ENCODE data around the gene MMP12.

Gene MMP12

GRCh38 chr11:102850973-102851745 is 23.6 kb downstream of the MMP12 start:
- no peak for DNase-seq (ENCODE audit: insufficient read length, low spot score)
- no peak for FAIRE-seq

GRCh38 chr11:102849311-102849710 is 25.5 kb downstream of the MMP12 start:
- FAIRE-seq (no peak), DNase-seq (ENCODE audit: insufficient read length, low spot score) (no peak)
- no peak for TF ChIP-seq CTCF (IDR thresholded peaks at IDR 0.05; ENCODE audit: insufficient read depth, missing control alignments)

More at GRCh38 chr11:102850973-102851745, 23.6 kb downstream of the MMP12 start:
- TF ChIP-seq CTCF (IDR thresholded peaks at IDR 0.05; ENCODE audit: insufficient read depth, missing control alignments) = no peak

- FAIRE-seq (no peak), DNase-seq (ENCODE audit: insufficient read length, low spot score) (no peak)
- no peak for TF ChIP-seq CTCF (IDR thresholded peaks at IDR 0.05; ENCODE audit: insufficient read depth, missing control alignments)
Observed at GRCh38 chr11:102846292-102846691, 28.5 kb downstream of the MMP12 start.

GRCh38 chr11:102843489-102843888 is 31.3 kb downstream of the MMP12 start, which contains the start of gene MMP3:
MMP3 (minus strand) TSS chr11:102843609; CDS start chr11:102843546, 63 bp downstream.
- no peak for FAIRE-seq
- DNase-seq (ENCODE audit: insufficient read length, low spot score) = no peak
- no peak for TF ChIP-seq CTCF (IDR thresholded peaks at IDR 0.05; ENCODE audit: insufficient read depth, missing control alignments)

GRCh38 chr11:102842930-102843329 is 31.9 kb downstream of the MMP12 start:
- no peak for FAIRE-seq
- TF ChIP-seq CTCF (IDR thresholded peaks at IDR 0.05; ENCODE audit: insufficient read depth, missing control alignments) = no peak

GRCh38 chr11:102840018-102840417 is 34.8 kb downstream of the MMP12 start:
- DNase-seq (ENCODE audit: insufficient read length, low spot score) (no peak), FAIRE-seq (no peak)
- no peak for TF ChIP-seq CTCF (IDR thresholded peaks at IDR 0.05; ENCODE audit: insufficient read depth, missing control alignments)

More at GRCh38 chr11:102842930-102843329, 31.9 kb downstream of the MMP12 start:
- DNase-seq (ENCODE audit: insufficient read length, low spot score) = no peak

- no peak for DNase-seq (ENCODE audit: insufficient read length, low spot score)
- TF ChIP-seq CTCF (IDR thresholded peaks at IDR 0.05; ENCODE audit: insufficient read depth, missing control alignments) = no peak
- no peak for FAIRE-seq
Observed at GRCh38 chr11:102837646-102838045, 37.1 kb downstream of the MMP12 start.

All from D721Med (cell line).